Activated CD8-positive, alpha-beta T cell treated with anti-CD3 and anti-CD28 coated beads for 36 hours (primary cell): ENCODE measurements around the gene TMEM239. TPM values are rescaled to one million over a fixed set of nuclear protein-coding genes. Genes with fewer than 3 reads are reported as not detected.

ENCODE experiments used
- ATAC-seq: fragments of 200-7000 bp; cut with Tn5 transposase; one replicate; pipeline ENCODE4 v1.10.0; 2021; ENCODE audit warnings: mild to moderate bottlenecking, moderate library complexity
- CTCF ChIA-PET: fragments of 350-600 bp; sonication (Branson Sonifier 250); formaldehyde crosslinking; loops from one replicate; lab custom pipeline; 2021; ENCODE audit warnings: antibody characterized with exemption; lab: Charles Lee
- POLR2A ChIA-PET: fragments of 350-600 bp; sonication (Branson Sonifier 250); formaldehyde crosslinking; loops from one replicate; lab custom pipeline; 2021; ENCODE audit warnings: antibody characterized with exemption; lab: Charles Lee
- DNase-seq: peaks from one replicate; pipeline ENCODE4 v3.0.0-alpha.2; 2020
- H3K27ac Mint-ChIP-seq: one replicate; pipeline ENCODE4 v1.8.0; 2021; ENCODE audit warnings: mild to moderate bottlenecking, mixed read lengths
- H3K27me3 Mint-ChIP-seq: one replicate; pipeline ENCODE4 v1.8.0; 2021; ENCODE audit warnings: mixed read lengths
- H3K36me3 Mint-ChIP-seq: one replicate; pipeline ENCODE4 v1.8.0; 2021; ENCODE audit warnings: low read depth, mixed read lengths
- H3K4me1 Mint-ChIP-seq: one replicate; pipeline ENCODE4 v1.8.0; 2021; ENCODE audit warnings: low read depth, mixed read lengths
- H3K4me3 Mint-ChIP-seq: one replicate; pipeline ENCODE4 v1.8.0; 2021; ENCODE audit warnings: mild to moderate bottlenecking, moderate library complexity, mixed read lengths
- H3K9me3 Mint-ChIP-seq: one replicate; pipeline ENCODE4 v1.8.0; 2021; ENCODE audit warnings: mixed read lengths
- CTCF ChIP-seq: fragments of 200-600 bp; IDR thresholded peaks from one replicate; pipeline ENCODE4 v1.8.0; 2022; ENCODE audit warnings: antibody characterized with exemption, mild to moderate bottlenecking
- intact Hi-C: fragments of 100-400 bp; cut with micrococcal nuclease; formaldehyde crosslinking; loops from one replicate; pipeline ENCODE4 v1.10.0; 2022
- total RNA-seq, 2 experiments: library from RNA; stranded (reverse); gene quantifications; one replicate each; pipeline ENCODE4 v1.2.3, GENCODE V29; 2021

TMEM239 gene
- total RNA-seq, 2 experiments from 2014 or later: not detected

DNA sequence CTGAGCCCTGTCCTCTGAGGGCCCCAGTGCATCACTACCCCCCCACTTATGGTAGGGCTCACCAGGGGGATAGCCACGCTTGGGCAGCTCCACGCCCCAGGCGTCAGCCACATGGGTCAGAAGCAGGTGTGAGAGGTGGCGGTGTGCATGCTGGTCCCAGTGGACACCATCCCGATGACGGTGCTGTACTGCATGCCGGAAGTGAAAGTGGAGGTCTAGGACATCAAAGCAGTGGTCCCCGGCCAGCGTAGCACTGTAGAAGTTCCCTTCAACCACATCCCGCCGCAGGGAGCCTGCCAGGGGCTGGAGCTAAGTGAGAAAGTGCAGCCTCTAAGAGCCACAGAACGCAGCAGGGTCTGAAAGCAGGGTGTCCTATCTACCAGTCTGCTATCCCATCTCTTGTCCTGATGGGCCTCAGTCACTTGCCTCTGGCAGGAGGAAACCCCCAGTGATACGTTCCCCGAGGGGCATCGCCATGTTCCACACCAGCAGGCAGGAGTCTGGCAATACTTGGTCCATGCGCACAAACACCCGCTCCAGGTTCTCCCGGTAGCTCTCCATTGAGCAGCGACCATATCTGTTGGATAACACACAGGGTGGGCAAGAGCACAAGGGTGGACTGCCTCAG is 22.1 kb downstream of the TMEM239 start:
- Mint-ChIP-seq H3K36me3 (peaks cover 27% of the 10 kb centered on the region), H3K4me3 (peak overlapping the region; percentile 33), H3K4me1 (peaks cover 19% of the 10 kb centered on the region), H3K9me3 (no peaks in the 10 kb centered on the region), H3K27ac (no peak overlapping the region), H3K27me3 (no peaks in the 10 kb centered on the region)
- ChIA-PET CTCF (no interaction called here), POLR2A (interaction anchor here (0.5 to 1.2 kb wide), 2 partner anchors 13 to 32 kb away, joined by 3 to 4 read pairs; no protein-coding TSS in a partner anchor)
- intact Hi-C loops: no loop called here
- no peak for TF ChIP-seq CTCF
- DNase-seq: no peak
- no peak for ATAC-seq

DNA sequence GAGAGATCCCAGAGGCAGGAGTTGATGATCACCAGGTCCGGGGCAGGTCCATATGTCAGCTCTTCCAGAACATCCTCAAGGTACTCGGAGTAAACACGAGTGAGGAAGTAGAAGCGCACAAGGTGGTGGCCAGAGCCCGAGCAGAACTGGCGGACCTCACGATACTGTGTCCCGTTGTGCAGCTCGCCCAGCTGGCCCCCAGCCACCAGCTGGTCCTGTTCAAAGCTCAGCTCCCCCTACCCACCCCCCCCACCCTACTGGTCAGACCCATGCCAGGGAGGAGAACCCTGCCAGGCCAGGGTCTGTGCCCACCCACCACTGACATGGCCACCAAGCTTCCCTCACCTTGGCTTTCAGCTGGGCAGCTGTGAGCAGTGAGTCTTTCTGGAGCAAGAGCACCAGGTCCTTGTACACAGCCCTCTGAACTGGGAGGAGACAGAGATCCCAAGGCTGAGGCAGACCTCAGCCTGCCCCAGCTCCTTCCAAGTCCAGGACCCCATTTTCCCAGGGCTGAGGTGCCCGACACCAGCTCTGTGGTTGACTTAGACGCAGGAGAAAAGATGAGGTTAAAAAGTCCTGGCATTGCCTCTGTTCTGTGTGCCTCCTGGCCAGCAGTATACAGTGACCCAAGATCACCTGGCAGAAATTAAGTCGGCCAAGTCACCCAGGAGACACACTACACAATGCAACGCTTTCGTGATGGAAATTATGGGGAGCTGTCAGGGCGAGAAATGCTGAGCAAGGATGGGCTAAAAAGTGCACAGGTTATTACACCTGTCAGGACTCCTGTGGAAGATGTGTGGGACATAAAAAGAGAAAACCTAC is 22.9 kb downstream of the TMEM239 start:
- DNase-seq: no peak
- peaks cover 25% of the 10 kb centered on the region for H3K4me1 Mint-ChIP-seq
- intact Hi-C loops: no loop called here
- H3K27ac Mint-ChIP-seq: peak overlapping the region; percentile 84
- ChIA-PET POLR2A (interaction anchor here (0.7 to 3.0 kb wide), 13 partner anchors 10 to 263 kb away, joined by 3 to 10 read pairs (median 4); partner anchors contain the start of genes CPXM1, NOP56 and PTPRA), CTCF (interaction anchor here (0.6 to 2.0 kb wide), 2 partner anchors 27 to 86 kb away, joined by 4 to 6 read pairs; no protein-coding TSS in a partner anchor)
- no peak for ATAC-seq
- peak overlapping the region; percentile 83 for H3K4me3 Mint-ChIP-seq
- no peaks in the 10 kb centered on the region for H3K27me3 Mint-ChIP-seq
- no peak for TF ChIP-seq CTCF
- H3K36me3 Mint-ChIP-seq: peaks cover 27% of the 10 kb centered on the region
- no peaks in the 10 kb centered on the region for H3K9me3 Mint-ChIP-seq

GRCh38 chr20:2839732-2840137 is 23.6 kb downstream of the TMEM239 start:
- CTCF ChIA-PET: interaction anchor here (2.0 kb wide), 1 partner anchor 26 kb away, joined by 6 read pairs; no protein-coding TSS in a partner anchor

DNA sequence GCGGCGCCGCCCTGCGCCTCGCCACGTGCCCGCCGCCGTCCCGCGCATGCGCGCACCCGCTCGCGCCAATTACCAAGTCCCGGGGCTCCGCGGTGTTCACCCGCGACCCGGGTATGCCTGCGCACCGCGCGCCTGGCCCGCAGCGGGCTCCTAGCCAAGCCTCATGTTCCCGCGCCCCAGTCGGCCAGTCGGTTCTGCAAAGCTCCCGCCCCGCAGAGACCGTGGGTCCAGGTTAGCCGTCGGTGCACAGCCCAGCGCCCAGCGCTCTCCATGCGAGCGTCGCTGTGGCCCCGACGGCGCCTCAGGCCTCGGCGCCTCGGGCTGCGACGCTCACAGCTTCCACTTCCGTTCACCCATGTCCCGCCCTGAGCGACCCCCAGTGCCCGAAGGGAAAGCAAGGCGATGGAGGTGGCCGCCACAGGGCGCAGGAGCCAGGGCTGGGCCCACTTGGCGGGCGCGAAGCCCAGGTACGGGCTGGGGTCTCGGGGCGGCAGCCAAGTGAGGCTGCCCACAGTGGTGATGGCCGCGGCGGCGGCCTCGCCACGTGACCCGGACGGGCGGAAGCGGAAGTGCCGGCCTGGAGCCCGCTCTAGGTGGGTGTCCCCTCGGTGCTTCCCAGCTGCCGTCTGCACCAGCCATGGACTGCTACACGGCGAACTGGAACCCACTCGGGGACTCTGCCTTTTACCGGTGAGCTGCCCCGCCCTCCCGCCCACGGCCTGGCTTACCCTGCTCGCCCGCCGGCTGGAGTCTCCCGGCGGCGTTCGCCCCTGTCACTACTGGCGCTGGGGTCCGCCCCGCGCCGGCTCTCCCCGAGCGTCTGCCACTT is 24.2 kb downstream of the TMEM239 start, which contains the start of the genes PCED1A and VPS16:
Gene PCED1A, minus strand, starts transcription at position 518 of the 829 bp plus-strand sequence. CDS start 743 bp downstream, outside the sequence.
Gene VPS16, plus strand, starts transcription at position 608 of the 829 bp plus-strand sequence. Its CDS starts 30 bp downstream, at position 638.
- TF ChIP-seq CTCF: no peak
- Mint-ChIP-seq H3K4me3 (peak within 1 kb of the TSS; percentile 83), H3K4me1 (peaks cover 36% of the 10 kb centered on the region), H3K9me3 (no peaks in the 10 kb centered on the region), H3K27me3 (no peaks in the 10 kb centered on the region), H3K27ac (peak within 1 kb of the TSS; percentile 88), H3K36me3 (peaks cover 22% of the 10 kb centered on the region)
- CTCF ChIA-PET: interaction anchor here (2.0 kb wide), 1 partner anchor 26 kb away, joined by 6 read pairs; no protein-coding TSS in a partner anchor
- intact Hi-C loops: no loop called here
- ATAC-seq: peak; percentile 98
- POLR2A ChIA-PET: interaction anchor here (0.6 to 3.0 kb wide), 15 partner anchors 9 to 332 kb away, joined by 3 to 10 read pairs (median 4); partner anchors contain the start of genes CPXM1, NOP56 and PTPRA
- DNase-seq: peak; percentile 91

More at GRCh38 chr20:2839732-2840137, 23.6 kb downstream of the TMEM239 start:
- no peak for DNase-seq
- Mint-ChIP-seq H3K9me3 (no peaks in the 10 kb centered on the region), H3K27ac (peak overlapping the region; percentile 84), H3K36me3 (peaks cover 27% of the 10 kb centered on the region), H3K4me3 (peak overlapping the region; percentile 83), H3K27me3 (no peaks in the 10 kb centered on the region), H3K4me1 (peaks cover 31% of the 10 kb centered on the region)
- POLR2A ChIA-PET: interaction anchor here (0.6 to 3.0 kb wide), 16 partner anchors 10 to 332 kb away, joined by 3 to 10 read pairs (median 4); partner anchors contain the start of genes CPXM1, NOP56 and PTPRA
- intact Hi-C loops: no loop called here
- no peak for ATAC-seq
- no peak for TF ChIP-seq CTCF
